ENCODE data around the gene NXNL2. TPM values are rescaled to one million over a fixed set of nuclear protein-coding genes. Genes with fewer than 3 reads are reported as not detected.

NXNL2 gene
- total RNA-seq, 1 experiment from 2014 or later: 0.66 TPM

GRCh38 chr9:88511906-88512305 lies 23.1 kb upstream of the NXNL2 start:
- Histone ChIP-seq H3F3A (ENCODE audit: low read length, unreplicated experiment) (no peaks in the 10 kb centered on the region), H3K4me3 (ENCODE audit: low read length) (no peak overlapping the region), H3K36me3 (ENCODE audit: low read depth, low read length) (no peaks in the 10 kb centered on the region), H3K9me3 (ENCODE audit: low read length) (no peaks in the 10 kb centered on the region), H4K20me1 (ENCODE audit: low read length) (no peaks in the 10 kb centered on the region), H2AFZ (ENCODE audit: low read length) (no peak overlapping the region), H3K79me2 (ENCODE audit: low read length) (no peaks in the 10 kb centered on the region), H3K4me2 (ENCODE audit: low read length) (no peak overlapping the region), H3K27me3 (ENCODE audit: low read length) (no peaks in the 10 kb centered on the region), H3K4me1 (ENCODE audit: insufficient read depth, low read length) (no peaks in the 10 kb centered on the region), H3K9ac (ENCODE audit: low read length) (no peak overlapping the region), H3K9me2 (replicated peaks; ENCODE audit: low read length) (no peaks in the 10 kb centered on the region), H3K27ac (ENCODE audit: low read length) (no peak overlapping the region)
- CTCF ChIA-PET: no interaction called here
- no peak for ATAC-seq
- TF ChIP-seq EZH2phosphoT487 (IDR thresholded peaks at IDR 0.05; ENCODE audit: borderline replicate concordance, low read length) (no peak), EZH2 (IDR thresholded peaks at IDR 0.05; ENCODE audit: low read length, unreplicated experiment) (no peak), CTCF (conservative IDR thresholded peaks at IDR 0.05; ENCODE audit: low read depth, low read length) (no peak)
- no peak for DNase-seq
- intact Hi-C loops (cut with micrococcal nuclease): no loop called here
- no TSS peak for BruUV-seq (replicated peaks)
- POLR2A ChIA-PET (ENCODE audit: unreplicated experiment): no interaction called here

- H2AFZ ChIP-seq (ENCODE audit: low read length): no peak overlapping the region
- CTCF ChIA-PET: no interaction called here
- H3K27ac ChIP-seq (ENCODE audit: low read length): no peak overlapping the region
- intact Hi-C loops (cut with micrococcal nuclease): no loop called here
- H3K79me2 ChIP-seq (ENCODE audit: low read length): no peaks in the 10 kb centered on the region
- H3K4me2 ChIP-seq (ENCODE audit: low read length): no peak overlapping the region
- no peaks in the 10 kb centered on the region for H3F3A ChIP-seq (ENCODE audit: low read length, unreplicated experiment)
- no peaks in the 10 kb centered on the region for H3K36me3 ChIP-seq (ENCODE audit: low read depth, low read length)
- H3K4me1 ChIP-seq (ENCODE audit: insufficient read depth, low read length): no peaks in the 10 kb centered on the region
- no peaks in the 10 kb centered on the region for H3K9me3 ChIP-seq (ENCODE audit: low read length)
- POLR2A ChIA-PET (ENCODE audit: unreplicated experiment): no interaction called here
- ATAC-seq (no peak), DNase-seq (no peak)
- TF ChIP-seq CTCF (conservative IDR thresholded peaks at IDR 0.05; ENCODE audit: low read depth, low read length): no peak
- TF ChIP-seq EZH2phosphoT487 (IDR thresholded peaks at IDR 0.05; ENCODE audit: borderline replicate concordance, low read length): no peak
- no peak for TF ChIP-seq EZH2 (IDR thresholded peaks at IDR 0.05; ENCODE audit: low read length, unreplicated experiment)
- no peaks in the 10 kb centered on the region for H4K20me1 ChIP-seq (ENCODE audit: low read length)
- H3K4me3 ChIP-seq (ENCODE audit: low read length): no peak overlapping the region
- H3K9me2 ChIP-seq (replicated peaks; ENCODE audit: low read length): no peaks in the 10 kb centered on the region
- no TSS peak for BruUV-seq (replicated peaks)
- no peak overlapping the region for H3K9ac ChIP-seq (ENCODE audit: low read length)
- H3K27me3 ChIP-seq (ENCODE audit: low read length): no peaks in the 10 kb centered on the region
Observed at GRCh38 chr9:88514247-88514646, 20.7 kb upstream of the NXNL2 start.

GRCh38 chr9:88521308-88521707 lies 13.7 kb upstream of the NXNL2 start:
- H3K4me2 ChIP-seq (ENCODE audit: low read length): no peak overlapping the region
- peaks cover 8% of the 10 kb centered on the region for H3K4me1 ChIP-seq (ENCODE audit: insufficient read depth, low read length)
- DNase-seq (no peak), ATAC-seq (no peak)
- no peaks in the 10 kb centered on the region for H3F3A ChIP-seq (ENCODE audit: low read length, unreplicated experiment)
- intact Hi-C loops (cut with micrococcal nuclease): no loop called here
- no peaks in the 10 kb centered on the region for H4K20me1 ChIP-seq (ENCODE audit: low read length)
- TF ChIP-seq EZH2phosphoT487 (IDR thresholded peaks at IDR 0.05; ENCODE audit: borderline replicate concordance, low read length) (no peak), CTCF (conservative IDR thresholded peaks at IDR 0.05; ENCODE audit: low read depth, low read length) (no peak), EZH2 (IDR thresholded peaks at IDR 0.05; ENCODE audit: low read length, unreplicated experiment) (no peak)
- H3K27me3 ChIP-seq (ENCODE audit: low read length): no peaks in the 10 kb centered on the region
- BruUV-seq (replicated peaks): no TSS peak
- H3K9me2 ChIP-seq (replicated peaks; ENCODE audit: low read length): no peaks in the 10 kb centered on the region
- H3K36me3 ChIP-seq (ENCODE audit: low read depth, low read length): no peaks in the 10 kb centered on the region
- no peaks in the 10 kb centered on the region for H3K79me2 ChIP-seq (ENCODE audit: low read length)
- no peak overlapping the region for H3K27ac ChIP-seq (ENCODE audit: low read length)
- no peak overlapping the region for H3K4me3 ChIP-seq (ENCODE audit: low read length)
- ChIA-PET POLR2A (ENCODE audit: unreplicated experiment) (no interaction called here), CTCF (no interaction called here)
- no peak overlapping the region for H3K9ac ChIP-seq (ENCODE audit: low read length)
- H2AFZ ChIP-seq (ENCODE audit: low read length): no peak overlapping the region
- no peaks in the 10 kb centered on the region for H3K9me3 ChIP-seq (ENCODE audit: low read length)
